22Rv1 (cell line): ENCODE results near the gene RNF223.

Source experiments
- CTCF ChIP-seq: fragments of 450-650 bp; IDR thresholded peaks from 2 replicates; pipeline ENCODE4 v1.5.1; 2017; ENCODE audit warnings: mild to moderate bottlenecking
- ZFX ChIP-seq: fragments of 450-650 bp; IDR thresholded peaks from 2 replicates; pipeline ENCODE4 v1.6.1; 2017; ENCODE audit warnings: antibody characterized with exemption, borderline replicate concordance

- no peak for TF ChIP-seq CTCF
- TF ChIP-seq ZFX = no peak
Measured at GRCh38 chr1:1088029-1088800, 14.1 kb upstream of the RNF223 start.
